Mesothelial cell of epicardium (in vitro differentiated cells): ENCODE measurements around the gene RPS17. TPM values are rescaled to one million over a fixed set of nuclear protein-coding genes. Genes with fewer than 3 reads are reported as not detected.

Source experiments
- DNase-seq, 2 experiments: peaks; one replicate each; pipeline ENCODE4 v3.0.0; 2021; ENCODE audit warnings: low spot score in 2 of 2; ENCODE audit not compliant: unreplicated experiment in 2 of 2
- H3K27ac Mint-ChIP-seq: 2 replicates; pipeline ENCODE4 v1.8.0; 2021; ENCODE audit warnings: mixed read lengths
- H3K27me3 Mint-ChIP-seq: 2 replicates; pipeline ENCODE4 v1.8.0; 2021; ENCODE audit warnings: low read depth, mixed read lengths
- H3K36me3 Mint-ChIP-seq: 2 replicates; pipeline ENCODE4 v1.8.0; 2021; ENCODE audit warnings: mixed read lengths
- H3K4me1 Mint-ChIP-seq: 2 replicates; pipeline ENCODE4 v1.8.0; 2021; ENCODE audit warnings: mixed read lengths
- H3K4me3 Mint-ChIP-seq: 2 replicates; pipeline ENCODE4 v1.8.0; 2021; ENCODE audit warnings: mild to moderate bottlenecking, moderate library complexity, mixed read lengths
- H3K9me3 Mint-ChIP-seq: 2 replicates; pipeline ENCODE4 v1.8.0; 2021; ENCODE audit warnings: mixed read lengths
- CTCF ChIP-seq: fragments of 200-600 bp; sonication (generic); IDR thresholded peaks from one replicate; pipeline ENCODE4 v1.5.0; 2021; ENCODE audit warnings: antibody characterized with exemption; ENCODE audit not compliant: unreplicated experiment
- total RNA-seq: library from RNA; stranded (reverse); gene quantifications from 3 replicates; pipeline ENCODE4 v1.2.1, GENCODE V29; 2021

Gene RPS17
- total RNA-seq, 1 donor from 2014 or later = 1,564 TPM

DNA sequence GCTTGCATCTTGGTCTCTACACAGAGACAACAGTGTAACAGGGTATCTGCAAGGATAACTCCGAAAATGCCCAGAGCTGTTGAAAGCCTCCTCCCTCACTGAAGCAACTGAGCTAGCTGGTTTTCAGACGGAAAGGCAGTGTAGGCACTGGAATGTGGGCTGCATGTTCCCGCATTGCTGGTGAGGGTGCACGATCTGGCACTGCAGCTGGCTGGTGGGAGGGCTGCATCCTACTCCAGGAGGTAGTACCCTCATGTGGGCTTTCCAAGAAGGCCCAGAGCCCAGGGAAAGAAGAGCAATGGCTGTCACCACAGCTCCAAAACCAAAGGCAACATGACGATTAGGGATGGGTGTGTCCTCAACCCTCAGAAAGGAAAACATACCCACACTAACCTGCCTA is 28.7 kb upstream of the RPS17 start:
- TF ChIP-seq CTCF = no peak
- H3K4me1 Mint-ChIP-seq = peaks cover 14% of the 10 kb centered on the region
- peaks cover 52% of the 10 kb centered on the region for H3K27me3 Mint-ChIP-seq
- H3K9me3 Mint-ChIP-seq = no peaks in the 10 kb centered on the region
- no peaks in the 10 kb centered on the region for H3K36me3 Mint-ChIP-seq
- DNase-seq = no peak
- H3K4me3 Mint-ChIP-seq = no peak overlapping the region
- no peak overlapping the region for H3K27ac Mint-ChIP-seq

- TF ChIP-seq CTCF = no peak
- Mint-ChIP-seq H3K4me3 (no peak overlapping the region), H3K27ac (no peak overlapping the region), H3K4me1 (peaks cover 14% of the 10 kb centered on the region), H3K36me3 (no peaks in the 10 kb centered on the region), H3K27me3 (peaks cover 44% of the 10 kb centered on the region), H3K9me3 (no peaks in the 10 kb centered on the region)
- DNase-seq = no peak
These were observed 27.4 kb upstream of the RPS17 start for GRCh38 chr15:82567661-82568060.

- H3K27me3 Mint-ChIP-seq = peaks cover 38% of the 10 kb centered on the region
- H3K9me3 Mint-ChIP-seq = no peaks in the 10 kb centered on the region
These were observed 26.4 kb upstream of the RPS17 start for GRCh38 chr15:82566690-82567089.

GRCh38 chr15:82558502-82558901 is 18.2 kb upstream of the RPS17 start:
- no peak overlapping the region for H3K27ac Mint-ChIP-seq
- no peaks in the 10 kb centered on the region for H3K36me3 Mint-ChIP-seq
- TF ChIP-seq CTCF = no peak
- no peaks in the 10 kb centered on the region for H3K9me3 Mint-ChIP-seq
- peaks cover 46% of the 10 kb centered on the region for H3K27me3 Mint-ChIP-seq
- H3K4me1 Mint-ChIP-seq = no peaks in the 10 kb centered on the region
- no peak overlapping the region for H3K4me3 Mint-ChIP-seq
- no peak for DNase-seq

More at GRCh38 chr15:82566690-82567089, 26.4 kb upstream of the RPS17 start:
- Mint-ChIP-seq H3K27ac (no peak overlapping the region), H3K4me1 (peaks cover 8% of the 10 kb centered on the region), H3K4me3 (no peak overlapping the region), H3K36me3 (no peaks in the 10 kb centered on the region)
- DNase-seq = no peak
- no peak for TF ChIP-seq CTCF

- peaks cover 60% of the 10 kb centered on the region for H3K27me3 Mint-ChIP-seq
- H3K36me3 Mint-ChIP-seq = no peaks in the 10 kb centered on the region
- H3K4me3 Mint-ChIP-seq = no peak overlapping the region
- no peaks in the 10 kb centered on the region for H3K9me3 Mint-ChIP-seq
- no peak for TF ChIP-seq CTCF
- H3K4me1 Mint-ChIP-seq = no peaks in the 10 kb centered on the region
- no peak for DNase-seq
- no peak overlapping the region for H3K27ac Mint-ChIP-seq
These were observed 16.2 kb upstream of the RPS17 start for GRCh38 chr15:82556315-82557035.

GRCh38 chr15:82554849-82555248 is 14.6 kb upstream of the RPS17 start:
- peaks cover 68% of the 10 kb centered on the region for H3K27me3 Mint-ChIP-seq
- no peak for TF ChIP-seq CTCF

More at GRCh38 chr15:82554849-82555248, 14.6 kb upstream of the RPS17 start:
- no peaks in the 10 kb centered on the region for H3K36me3 Mint-ChIP-seq
- no peak overlapping the region for H3K4me3 Mint-ChIP-seq
- H3K9me3 Mint-ChIP-seq = no peaks in the 10 kb centered on the region
- H3K4me1 Mint-ChIP-seq = no peaks in the 10 kb centered on the region
- DNase-seq = no peak
- no peak overlapping the region for H3K27ac Mint-ChIP-seq
